HTR-8/SVneo (cell line): ENCODE measurements around the gene ADORA1.

ENCODE experiments used
- DNase-seq: peaks from one replicate; pipeline ENCODE4 v3.0.0; 2011; ENCODE audit warnings: low spot score, mixed read lengths; ENCODE audit not compliant: insufficient read length
- FAIRE-seq: peaks from 2 replicates; lab custom pipeline; 2011; peaks lifted over from hg19 to GRCh38; lab: Jason Lieb, UNC

The ADORA1 gene

DNA sequence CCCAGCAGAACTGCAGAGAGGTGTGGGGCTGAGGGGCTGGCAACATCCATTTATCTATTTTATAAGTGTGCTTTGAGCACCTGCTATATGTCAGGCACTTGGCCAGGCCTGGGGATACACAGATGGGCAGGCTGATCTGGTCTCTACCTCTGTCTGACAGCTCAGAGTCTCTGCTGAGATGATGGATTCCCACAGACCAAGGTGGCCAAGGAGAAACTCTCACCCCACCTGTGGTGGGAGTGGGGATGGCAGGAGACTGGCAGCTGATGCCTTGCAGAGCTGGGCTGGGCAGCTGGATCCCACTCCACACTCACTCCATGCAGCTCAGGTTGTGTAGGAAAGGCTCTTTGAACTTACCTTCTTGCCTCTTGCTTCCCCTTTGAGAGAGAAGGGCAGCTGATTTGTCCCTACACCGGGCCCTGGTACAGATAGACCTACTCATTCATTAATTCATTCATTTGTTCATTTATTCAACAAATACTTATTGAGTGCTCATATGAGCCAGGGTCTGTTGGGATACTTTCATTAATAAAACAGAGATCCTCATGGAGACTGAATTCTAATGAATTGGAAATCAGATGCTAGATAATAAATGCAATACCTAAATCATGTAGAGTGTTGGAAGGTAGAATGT lies 9.0 kb downstream of the ADORA1 start:
- no peak for DNase-seq
- no peak for FAIRE-seq

DNA sequence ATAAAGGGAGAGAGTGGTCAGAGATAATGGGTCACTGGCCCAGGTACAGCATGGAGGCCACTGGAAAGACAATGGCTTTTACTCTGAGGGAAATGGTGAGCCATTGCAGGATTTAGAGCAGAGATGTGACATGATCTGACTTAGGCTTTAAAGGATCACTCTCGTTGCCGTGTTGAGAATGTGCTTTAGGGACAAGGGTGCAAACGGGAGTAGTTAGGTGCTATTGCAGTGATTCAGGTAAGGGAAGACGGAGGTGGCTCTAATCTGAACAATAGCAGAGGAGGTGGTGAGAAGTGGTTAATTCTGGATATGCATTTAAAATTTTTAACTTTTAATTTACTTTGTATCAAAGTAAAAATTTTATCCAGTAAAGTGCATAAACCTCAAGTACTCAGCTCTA lies 9.8 kb downstream of the ADORA1 start:
- DNase-seq (no peak), FAIRE-seq (no peak)

DNA sequence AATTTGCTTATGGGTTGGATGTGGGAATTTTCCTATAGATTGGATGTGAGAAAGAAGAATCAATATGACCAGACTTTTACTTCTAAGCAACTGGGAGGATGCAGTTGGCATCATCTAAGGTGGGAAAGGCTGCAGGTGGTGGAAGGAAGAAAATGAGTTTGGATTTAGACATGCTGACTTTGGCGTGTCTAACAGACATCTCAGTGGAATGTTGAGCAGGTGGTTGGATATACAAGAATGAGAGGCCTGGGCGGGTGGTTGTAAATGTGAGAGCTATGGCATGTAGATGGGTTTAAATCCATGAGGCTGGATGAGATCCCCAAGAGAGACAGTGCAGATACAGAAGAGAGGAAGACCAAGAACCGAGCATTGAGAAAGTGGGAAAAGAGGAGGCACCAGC lies 10.5 kb downstream of the ADORA1 start:
- FAIRE-seq (no peak), DNase-seq (no peak)

DNA sequence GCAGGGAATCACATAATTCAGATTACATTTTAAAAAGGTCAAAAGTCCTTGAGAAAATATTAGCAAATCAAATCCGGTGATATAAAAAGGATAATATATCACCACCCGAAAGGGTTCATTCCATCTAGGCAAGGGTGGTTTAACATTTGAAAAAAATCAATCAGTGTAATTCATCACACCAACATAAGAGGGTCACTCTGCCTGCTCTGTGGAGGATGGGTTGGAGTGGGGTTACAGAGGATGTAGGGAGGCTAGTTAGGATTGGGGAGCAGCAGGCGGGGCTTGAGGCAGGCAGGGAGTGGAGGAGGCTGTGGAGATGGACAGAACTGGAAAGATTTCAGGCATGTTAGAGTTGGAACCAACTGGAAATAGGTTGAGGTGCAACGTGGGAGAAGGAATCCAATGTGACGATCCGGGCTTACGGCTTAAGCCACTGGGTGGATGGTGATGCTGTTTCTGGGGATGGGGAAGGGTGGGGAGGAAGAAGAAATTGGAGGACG lies 12.5 kb downstream of the ADORA1 start:
- no peak for DNase-seq
- FAIRE-seq, result no peak

DNA sequence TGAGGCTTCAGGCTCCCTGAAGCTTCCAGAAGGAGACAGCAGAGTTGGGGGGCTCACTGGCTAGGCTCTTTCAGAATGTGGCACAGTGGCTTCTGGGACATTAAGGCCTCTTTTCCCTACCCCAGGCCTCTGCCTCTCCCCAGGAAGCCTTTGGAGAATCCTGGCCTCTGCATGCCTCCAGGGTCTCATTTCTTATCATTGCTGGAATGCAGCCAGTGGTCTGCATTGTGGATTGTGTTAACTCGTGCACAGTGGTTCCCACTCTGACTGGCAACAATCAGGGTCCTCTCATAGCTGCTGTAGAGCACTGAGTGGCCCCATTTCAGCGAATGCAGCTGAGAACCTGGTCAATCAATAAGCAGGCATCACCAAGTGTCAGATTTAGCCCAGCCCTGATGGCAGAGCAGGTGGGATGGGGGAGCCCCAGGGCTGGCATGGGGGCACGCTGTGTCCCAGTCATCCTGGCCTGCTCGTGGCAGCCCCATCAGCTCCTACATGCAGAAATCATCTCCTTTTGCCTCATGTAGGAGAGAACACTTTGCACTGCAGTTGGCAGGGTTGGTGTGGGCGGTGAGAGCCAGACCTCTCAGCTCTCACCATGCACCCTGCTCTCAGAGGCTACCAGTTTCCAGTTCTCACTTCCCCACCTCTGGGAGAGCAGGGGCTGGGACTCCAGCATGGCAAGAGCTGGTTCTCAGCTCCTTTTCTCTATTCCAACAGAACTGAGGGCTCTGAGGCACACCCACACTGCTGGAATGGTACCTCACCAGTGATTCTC lies 13.4 kb downstream of the ADORA1 start:
- no peak for FAIRE-seq
- DNase-seq, result no peak

DNA sequence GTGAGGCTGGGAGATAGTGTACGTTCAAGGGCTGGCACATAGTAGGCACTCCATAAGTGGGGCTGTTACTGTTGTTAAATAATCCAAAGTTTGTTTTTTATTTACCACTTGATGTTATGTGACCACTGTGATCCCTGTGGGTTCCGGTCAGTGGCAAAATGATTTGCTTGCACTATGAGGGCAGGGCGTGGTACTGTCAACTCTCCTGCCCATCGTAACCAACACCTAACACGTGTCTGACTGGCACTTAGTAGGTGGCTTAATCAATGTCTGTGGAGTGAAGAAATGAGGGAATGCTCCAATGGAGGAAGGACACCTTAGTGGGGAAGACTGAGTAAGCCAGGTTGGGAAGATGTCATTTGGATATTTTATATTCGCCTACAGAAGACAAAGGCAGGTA lies 14.6 kb downstream of the ADORA1 start:
- FAIRE-seq (no peak), DNase-seq (no peak)

DNA sequence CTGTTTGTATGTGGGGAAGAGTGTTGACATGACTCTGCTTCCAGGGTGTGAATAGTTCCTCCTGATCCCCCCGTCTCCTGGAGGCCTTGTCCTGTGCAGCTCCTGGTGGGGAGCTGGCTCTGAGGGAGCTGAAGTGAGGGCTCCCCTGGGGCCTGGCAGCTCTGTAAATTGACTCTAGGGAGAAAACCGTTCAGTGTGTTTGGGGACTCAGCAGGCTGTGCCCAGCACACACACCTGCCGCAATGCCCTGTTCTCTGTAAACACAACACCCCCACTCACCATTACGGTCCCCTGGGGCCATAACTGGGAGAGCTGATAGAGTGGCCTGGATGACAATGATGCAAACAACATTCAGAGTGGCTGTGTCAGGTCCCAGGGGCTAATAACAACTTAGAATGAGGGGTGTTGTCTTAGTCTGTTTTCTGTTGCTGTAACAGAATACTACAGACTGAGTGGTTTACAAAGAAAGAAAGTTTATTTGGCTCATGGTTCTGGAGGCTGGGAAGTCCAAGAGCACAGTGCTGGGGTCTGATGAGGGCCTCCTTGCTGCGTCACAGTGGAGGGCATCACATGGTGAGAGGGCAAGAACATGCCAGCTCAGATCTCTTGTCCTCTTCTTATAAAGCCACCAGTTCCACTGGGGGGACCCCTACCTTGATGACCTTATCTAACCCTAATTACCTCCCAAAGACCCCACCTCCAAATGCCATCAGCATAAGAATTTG lies 15.3 kb downstream of the ADORA1 start:
- FAIRE-seq (no peak), DNase-seq (no peak)

DNA sequence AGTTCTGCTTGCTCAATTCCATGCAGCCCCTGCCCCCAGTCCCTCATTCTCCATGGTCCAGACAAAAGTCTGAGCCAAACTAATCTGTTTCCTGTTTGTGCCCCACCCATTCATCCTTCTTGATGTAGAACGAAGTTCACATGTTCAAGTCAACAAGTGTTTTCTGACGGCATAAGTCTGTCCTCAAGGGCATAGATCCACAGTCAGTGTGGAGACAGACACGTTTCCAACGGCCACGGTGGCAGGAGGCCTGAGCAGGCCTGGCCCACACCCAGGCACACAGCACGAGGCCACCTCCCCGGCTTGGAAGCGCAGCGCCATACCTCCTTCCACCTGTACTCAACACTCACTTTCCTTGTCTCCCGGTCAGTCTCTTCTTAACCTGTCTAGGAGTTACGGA lies 16.1 kb downstream of the ADORA1 start:
- no peak for DNase-seq
- FAIRE-seq, result no peak

DNA sequence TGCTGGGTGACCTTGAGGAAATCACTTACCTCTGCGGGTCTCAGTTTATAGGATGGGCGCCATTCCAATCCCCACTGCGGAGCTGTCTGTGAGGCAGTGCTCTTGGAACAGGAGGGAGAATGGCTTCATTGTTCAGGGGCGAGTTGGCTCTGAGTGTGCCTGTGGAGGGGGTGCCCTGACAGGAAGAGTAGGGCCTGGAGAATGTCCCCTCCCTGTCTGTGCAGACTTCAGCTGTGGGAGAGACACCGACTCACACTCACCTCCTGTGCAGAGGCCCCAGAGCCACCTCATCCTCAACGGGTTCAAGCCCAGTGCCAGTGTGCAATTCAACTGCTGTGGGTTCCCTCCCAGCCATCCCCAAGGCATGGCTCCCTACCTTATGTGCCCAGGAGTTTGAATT lies 17.1 kb downstream of the ADORA1 start:
- DNase-seq, result no peak
- FAIRE-seq, result no peak

DNA sequence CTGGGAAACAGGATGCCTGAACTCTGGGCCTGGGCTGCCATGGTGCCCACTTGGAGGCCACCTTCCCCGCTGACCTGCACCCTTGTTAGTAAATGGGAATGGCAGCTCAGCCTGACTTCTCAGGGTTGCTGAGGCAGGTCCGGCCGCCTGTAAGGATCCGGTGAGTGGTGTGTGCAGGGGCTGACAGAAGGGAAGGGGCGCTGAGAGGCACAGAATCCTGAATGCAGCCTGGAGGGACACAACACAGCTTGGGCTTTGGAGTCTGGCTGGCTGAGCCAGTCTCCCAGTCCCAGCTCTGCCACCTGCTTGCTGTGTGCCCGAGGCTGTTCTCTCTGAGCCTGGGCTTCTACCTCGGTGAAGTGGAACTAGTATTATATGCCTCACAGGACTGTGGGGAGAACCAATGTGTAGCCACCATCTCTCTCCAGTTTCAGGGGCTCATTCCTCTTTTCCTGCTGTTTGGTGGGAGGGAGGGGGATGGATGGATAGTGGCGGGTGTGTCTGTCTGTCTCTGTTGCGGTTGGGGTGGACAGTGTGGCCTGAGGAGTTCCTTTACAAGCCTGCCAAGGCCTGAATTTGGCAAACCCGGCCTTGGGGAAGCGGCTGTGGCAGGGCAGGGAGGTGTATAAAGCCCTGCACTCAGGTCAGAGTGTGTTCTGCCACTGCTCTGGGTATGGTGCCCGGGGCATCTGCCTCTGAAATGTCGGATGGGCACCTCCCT lies 18.0 kb downstream of the ADORA1 start:
- DNase-seq, result no peak
- no peak for FAIRE-seq

DNA sequence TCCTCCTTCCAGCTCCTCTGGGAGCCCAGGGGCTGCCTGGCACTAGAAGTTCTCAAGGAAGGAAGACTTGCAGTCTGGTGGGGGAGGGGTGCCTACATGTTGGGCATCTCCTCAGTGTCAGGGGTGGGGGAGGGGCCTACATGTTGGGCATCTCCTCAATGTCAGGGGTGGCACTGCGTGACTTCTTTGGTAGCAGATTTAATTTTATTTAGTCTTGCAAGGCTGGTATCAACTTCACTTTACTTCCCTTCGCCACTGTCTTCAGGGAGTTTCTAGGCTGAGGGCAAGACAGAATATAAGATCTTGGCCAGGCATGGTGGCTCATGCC lies 18.5 kb downstream of the ADORA1 start:
- FAIRE-seq, result no peak
- no peak for DNase-seq

DNA sequence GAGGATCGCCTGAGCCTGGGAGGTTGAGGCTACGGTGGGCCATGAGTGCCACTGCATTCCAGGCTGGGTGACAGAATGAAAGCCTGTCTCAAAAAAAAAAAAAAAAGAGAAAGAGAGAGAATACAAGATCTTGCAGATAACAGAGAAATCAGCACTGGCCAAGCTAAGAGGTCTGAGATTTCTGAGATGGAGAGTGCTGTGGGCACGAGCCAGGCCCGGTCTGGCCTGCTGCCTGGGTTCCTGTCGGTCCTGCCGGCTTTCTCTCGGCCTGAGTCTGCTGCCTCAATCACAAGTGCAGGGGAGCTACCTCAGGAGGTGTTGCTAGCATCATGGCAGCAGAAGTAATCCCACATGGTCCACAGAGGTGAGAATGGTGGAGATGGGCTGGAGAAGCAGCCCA lies 19.0 kb downstream of the ADORA1 start:
- DNase-seq, result no peak
- no peak for FAIRE-seq

DNA sequence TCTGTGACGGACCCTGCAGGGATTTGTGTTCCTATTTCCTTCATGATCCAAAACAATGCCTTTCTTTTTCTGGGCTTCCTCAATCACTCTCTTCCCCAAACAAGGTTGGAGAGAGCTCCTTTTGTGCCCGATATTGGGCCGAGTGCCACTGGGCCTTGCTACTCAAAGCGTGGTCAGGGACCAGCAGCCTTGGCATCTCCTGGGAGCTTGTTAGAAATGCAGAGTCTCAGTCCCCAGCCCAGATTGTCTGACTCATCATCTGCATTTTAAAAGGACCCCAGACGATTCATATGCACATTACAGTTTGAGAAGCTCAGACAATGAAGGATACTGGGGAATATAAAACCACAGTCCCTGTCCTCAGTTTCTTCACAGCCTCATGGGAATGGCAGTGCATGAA lies 19.9 kb downstream of the ADORA1 start:
- FAIRE-seq (no peak), DNase-seq (no peak)

DNA sequence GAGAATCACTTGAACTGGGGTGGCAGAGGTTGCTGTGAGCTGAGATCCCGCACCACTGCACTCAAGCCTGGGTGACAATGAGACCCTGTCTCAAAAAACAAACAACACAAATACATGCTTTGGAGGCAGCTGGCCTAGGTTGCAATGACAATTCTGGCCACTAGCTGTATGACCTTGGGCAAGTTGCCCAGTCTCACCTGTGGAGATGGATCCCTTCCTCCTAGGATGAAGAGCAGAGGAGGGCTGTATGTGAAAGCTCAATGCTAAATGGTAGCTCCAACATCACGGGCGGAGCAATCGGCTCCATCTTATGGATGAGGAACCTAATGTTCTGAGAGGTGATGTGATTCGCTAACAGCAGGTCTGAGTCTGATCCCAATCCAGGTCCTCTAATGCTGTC lies 20.6 kb downstream of the ADORA1 start:
- FAIRE-seq, result peak; percentile 9
- no peak for DNase-seq

DNA sequence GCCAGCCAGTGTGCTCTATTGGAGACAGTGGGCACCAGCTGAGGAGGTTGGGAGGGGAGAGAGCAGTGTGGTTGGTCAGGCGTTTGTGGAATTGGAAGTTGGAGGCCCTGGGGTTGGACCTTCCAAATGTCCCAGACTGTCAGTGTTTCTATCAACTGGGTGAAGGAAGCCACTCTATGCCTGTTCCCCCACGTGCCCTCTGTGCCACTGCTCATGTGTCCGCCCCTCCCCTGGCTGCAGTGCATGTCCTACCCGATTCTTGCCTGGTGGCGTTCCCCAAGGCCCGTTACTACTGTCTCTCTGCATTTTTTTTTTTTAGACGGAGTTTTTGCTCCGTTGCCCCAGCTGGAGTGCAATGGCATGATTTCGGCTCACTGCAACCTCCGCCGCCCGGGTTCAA lies 21.1 kb downstream of the ADORA1 start:
- DNase-seq (no peak), FAIRE-seq (no peak)

DNA sequence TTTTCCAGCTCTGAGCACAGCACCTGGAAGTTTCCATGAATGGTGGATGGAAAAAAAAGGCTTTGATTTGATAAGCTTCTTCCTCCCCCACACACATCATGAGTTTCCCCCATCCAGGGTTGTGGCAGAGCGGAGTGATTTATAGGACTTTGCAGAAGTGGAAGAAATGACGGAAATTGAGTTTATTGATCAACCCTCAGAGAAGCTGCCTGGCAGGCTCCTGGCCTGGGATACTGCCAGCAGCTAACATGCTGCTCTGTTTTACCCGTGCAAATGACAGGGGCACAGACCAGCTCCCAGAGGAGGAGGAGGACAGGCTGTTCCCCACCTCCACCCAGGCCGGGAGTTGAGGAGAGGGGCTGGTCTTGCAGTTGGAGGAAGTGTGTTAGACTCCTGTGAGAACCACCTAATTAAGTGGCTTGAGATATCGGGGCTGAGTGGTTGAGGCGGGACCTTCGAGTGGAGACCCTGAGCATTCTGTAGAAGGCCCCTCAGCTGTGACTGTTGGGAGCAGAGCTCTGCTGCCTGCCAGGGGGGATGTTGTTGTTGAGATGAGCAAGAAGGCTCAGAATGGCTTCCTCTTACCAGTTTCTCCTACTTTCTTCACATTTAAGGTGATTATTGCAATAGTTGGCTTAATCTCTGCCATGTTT lies 21.8 kb downstream of the ADORA1 start:
- FAIRE-seq (no peak), DNase-seq (no peak)

DNA sequence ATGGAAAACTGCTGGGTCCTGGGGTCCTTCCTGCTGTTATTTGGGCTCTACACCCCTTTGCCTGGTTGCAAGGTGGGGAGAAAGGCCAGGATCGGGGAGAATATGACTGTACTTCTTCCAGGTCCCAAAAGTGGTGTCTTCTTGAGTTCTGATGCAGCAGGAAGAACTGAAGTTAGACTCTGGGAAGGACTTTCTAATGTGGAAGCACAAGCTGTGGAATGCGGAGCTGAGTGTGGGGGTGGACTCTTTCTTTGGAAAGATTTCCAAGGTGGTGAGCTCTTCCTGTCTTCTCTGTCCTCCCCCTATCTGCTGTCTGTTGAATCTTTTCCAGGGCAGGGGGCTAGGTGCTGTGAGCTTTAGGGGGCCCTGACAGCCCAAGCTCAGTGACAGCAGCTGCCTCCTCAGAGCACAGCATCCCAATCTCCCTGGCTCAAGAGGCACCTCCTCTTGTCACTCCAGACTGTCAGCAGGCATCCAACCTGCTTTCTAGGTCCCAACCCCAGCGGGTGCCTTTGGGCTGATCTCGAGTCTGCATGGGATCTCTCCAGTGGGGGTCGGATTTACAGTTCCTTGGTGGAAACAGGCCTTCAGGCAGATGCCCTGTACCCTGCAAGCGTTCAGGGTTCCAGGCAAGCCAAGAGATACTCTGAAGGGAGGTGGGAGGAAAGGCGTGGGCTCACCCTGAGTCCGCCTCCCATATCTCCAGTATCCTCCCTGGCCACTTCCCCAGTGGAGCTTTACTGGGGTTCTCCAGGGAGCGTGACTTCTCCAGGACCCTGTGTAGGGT lies 23.2 kb downstream of the ADORA1 start:
- DNase-seq, result no peak
- FAIRE-seq, result no peak

DNA sequence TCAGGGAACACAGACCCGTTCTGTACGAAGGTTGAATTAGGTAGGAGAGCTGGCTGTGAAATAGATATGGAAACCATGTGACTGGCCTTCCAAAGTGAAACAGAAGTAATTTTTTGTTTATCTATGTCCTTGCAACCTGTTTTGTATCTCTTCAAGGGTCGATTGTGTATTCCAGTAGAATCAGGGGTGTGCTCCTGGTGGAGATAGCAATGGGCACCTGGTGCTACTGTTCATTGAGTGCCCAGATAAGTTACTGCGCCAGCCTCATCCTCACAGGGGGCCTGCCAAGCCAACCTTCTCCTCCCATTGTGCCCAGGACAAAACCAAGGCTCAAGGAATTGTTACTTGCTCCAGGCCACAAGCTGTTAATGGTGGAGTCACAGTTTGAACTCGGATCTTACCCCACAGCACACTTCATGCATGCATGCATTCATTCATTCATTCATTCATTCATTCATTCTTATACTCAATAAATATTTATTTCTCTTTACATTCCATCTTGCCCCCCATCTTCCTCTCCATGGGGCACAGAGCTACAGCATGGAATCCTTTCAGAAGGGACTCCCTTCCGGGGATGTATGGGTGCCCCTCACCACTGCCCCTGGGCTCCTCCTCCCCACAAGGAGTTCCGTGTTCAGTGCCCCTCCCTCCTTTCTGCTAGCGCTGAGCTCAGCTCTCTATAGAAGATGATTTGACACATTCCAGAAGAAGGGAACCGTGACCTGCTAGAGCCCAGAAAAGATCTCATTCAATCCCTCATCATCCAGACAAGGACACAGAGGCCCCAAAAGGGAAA lies 24.0 kb downstream of the ADORA1 start:
- DNase-seq (no peak), FAIRE-seq (no peak)
